Smooth muscle cell of the pulmonary artery (primary cell): Measurements from ENCODE around the gene GFM2. TPM values are rescaled to one million over a fixed set of nuclear protein-coding genes. Genes with fewer than 3 reads are reported as not detected.

Experiments used
- total RNA-seq: library from RNA; depleted of rRNA; stranded (reverse); fragments of >200 nt; gene quantifications from 2 replicates; pipeline ENCODE4 v1.2.3, GENCODE V29; 2014

Gene GFM2, protein sequence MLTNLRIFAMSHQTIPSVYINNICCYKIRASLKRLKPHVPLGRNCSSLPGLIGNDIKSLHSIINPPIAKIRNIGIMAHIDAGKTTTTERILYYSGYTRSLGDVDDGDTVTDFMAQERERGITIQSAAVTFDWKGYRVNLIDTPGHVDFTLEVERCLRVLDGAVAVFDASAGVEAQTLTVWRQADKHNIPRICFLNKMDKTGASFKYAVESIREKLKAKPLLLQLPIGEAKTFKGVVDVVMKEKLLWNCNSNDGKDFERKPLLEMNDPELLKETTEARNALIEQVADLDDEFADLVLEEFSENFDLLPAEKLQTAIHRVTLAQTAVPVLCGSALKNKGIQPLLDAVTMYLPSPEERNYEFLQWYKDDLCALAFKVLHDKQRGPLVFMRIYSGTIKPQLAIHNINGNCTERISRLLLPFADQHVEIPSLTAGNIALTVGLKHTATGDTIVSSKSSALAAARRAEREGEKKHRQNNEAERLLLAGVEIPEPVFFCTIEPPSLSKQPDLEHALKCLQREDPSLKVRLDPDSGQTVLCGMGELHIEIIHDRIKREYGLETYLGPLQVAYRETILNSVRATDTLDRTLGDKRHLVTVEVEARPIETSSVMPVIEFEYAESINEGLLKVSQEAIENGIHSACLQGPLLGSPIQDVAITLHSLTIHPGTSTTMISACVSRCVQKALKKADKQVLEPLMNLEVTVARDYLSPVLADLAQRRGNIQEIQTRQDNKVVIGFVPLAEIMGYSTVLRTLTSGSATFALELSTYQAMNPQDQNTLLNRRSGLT
- total RNA-seq = 34.7 and 39.4 TPM in 2 replicates

DNA sequence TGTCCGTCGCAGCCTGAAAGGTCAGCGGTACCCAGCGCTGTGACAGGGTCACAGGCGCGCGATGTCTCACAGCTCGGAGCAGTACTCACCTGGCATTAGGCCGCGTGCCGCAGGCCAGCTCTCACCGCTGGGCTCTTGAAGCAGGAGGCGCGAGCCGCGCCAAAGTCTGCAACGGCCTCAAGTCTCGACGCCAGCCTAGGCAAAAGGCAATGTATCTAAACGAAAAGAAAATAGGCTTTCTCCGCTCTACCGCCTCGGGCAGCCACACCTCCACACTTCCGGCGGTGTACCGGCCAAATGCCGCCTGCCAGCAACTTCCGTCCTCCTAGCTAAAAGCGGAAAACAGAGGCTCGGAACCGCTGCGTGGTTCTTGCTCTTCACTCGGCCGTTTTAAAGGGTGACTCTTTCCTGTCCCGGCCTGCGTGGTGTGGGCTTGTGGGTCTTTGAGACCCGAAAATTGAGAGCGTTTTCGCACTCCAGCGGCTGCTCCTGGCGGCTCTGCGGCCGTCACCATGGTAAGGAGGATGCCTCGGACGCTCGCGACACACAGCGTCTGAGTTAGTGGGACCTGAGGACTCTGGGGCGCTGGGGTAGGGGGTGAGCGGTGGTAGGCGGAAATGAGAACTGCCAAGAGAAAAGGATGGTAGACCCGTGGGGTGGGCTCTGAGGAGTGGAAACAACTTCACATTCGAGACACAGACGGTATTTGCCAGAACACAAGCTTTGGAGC lies at the start of gene GFM2, which contains the start of gene NSA2:
GFM2 (minus strand) TSS at position 269 of the 730 bp plus-strand sequence. CDS start 3,375 bp downstream, outside the sequence.
NSA2 (plus strand) TSS at position 401 of the 730 bp plus-strand sequence; CDS start at position 513, 112 bp downstream.

DNA sequence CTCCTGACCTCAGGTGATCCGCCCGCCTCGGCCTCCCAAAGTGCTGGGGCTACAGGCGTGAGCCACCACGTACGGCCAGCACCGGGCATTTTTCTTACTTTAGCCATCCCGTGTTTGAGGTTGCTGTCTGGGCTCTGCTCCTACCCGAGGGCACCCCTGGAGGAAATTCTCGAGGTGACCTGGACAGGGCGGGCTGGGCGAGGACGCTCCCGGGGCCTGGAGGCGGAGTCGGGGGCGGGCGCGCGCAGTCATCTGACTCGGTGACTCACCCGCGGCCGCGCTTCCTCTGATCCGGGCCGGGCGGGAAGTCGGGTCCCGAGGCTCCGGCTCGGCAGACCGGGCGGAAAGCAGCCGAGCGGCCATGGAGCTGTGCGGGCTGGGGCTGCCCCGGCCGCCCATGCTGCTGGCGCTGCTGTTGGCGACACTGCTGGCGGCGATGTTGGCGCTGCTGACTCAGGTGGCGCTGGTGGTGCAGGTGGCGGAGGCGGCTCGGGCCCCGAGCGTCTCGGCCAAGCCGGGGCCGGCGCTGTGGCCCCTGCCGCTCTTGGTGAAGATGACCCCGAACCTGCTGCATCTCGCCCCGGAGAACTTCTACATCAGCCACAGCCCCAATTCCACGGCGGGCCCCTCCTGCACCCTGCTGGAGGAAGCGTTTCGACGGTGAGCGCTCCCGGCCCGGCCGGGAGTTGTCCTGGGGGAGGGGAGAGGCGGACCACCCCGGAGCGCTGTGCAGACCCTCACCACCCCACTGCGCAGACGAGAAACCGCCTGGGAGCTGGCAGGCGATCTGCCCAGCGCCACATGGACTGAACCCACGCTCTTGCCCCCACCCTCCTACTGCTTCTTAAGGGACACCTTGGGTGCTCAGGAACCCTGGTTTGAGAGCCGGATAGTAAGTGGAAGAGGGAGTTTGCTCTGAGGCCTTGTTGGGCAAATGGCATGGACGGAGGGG lies 81.7 kb downstream of the GFM2 start, which contains the start of gene HEXB:
HEXB (plus strand) TSS at position 334 of the 952 bp plus-strand sequence; CDS start at position 362, 28 bp downstream.

Other genes with a start within 250 kb of the GFM2 start
- gene ENC1, start 126.4 kb downstream of the GFM2 start, total RNA-seq = 43.7 and 155 TPM in 2 replicates
- gene HEXB, start 81.9 kb downstream of the GFM2 start, total RNA-seq = 210 and 213 TPM in 2 replicates
- 44.7 and 75.2 TPM in 2 replicates for gene NSA2, start 132 bp upstream of the GFM2 start, total RNA-seq
- gene FAM169A, start 99.3 kb upstream of the GFM2 start, total RNA-seq = 0.13 and 0.36 TPM in 2 replicates